HepG2 (cell line): ENCODE results near the gene RARA. TPM values are rescaled to one million over a fixed set of nuclear protein-coding genes. Genes with fewer than 3 reads are reported as not detected.

ENCODE experiments used
- ATF7 ChIP-seq, 2 experiments: fragments of 450-650 bp in 1 of 2; sonication (generic) in 1 of 2; formaldehyde crosslinking in 1 of 2; IDR thresholded peaks; 2 replicates each; pipeline versions ENCODE4 v1.4.0 to v1.6.1; 2016 to 2020; ENCODE audit warnings: antibody characterized with exemption in 1 of 2, mild to moderate bottlenecking in 1 of 2, missing genetic modification reagents in 1 of 2
- ELF1 ChIP-seq: sonication (generic); formaldehyde crosslinking; IDR thresholded peaks from 2 replicates; pipeline ENCODE4 v1.4.0; 2020; ENCODE audit warnings: missing genetic modification reagents
- FOXK1 ChIP-seq: sonication (generic); formaldehyde crosslinking; IDR thresholded peaks from 2 replicates; pipeline ENCODE4 v1.4.0; 2020; ENCODE audit warnings: low read depth, missing genetic modification reagents, borderline replicate concordance
- GABPB1 ChIP-seq: IDR thresholded peaks from 2 replicates; pipeline ENCODE4 v1.6.1; 2016; ENCODE audit warnings: mild to moderate bottlenecking, missing genetic modification reagents, moderate library complexity, missing compliant biosample characterization
- HDAC2 ChIP-seq: sonication (generic); formaldehyde crosslinking; IDR thresholded peaks from 2 replicates; pipeline ENCODE4 v1.4.0; 2020; ENCODE audit warnings: missing genetic modification reagents
- HHEX ChIP-seq: IDR thresholded peaks from 2 replicates; pipeline ENCODE4 v1.6.1; 2016; ENCODE audit warnings: control low read depth
- HMG20B ChIP-seq: conservative IDR thresholded peaks from 2 replicates; pipeline ENCODE4 v1.6.1; 2016; ENCODE audit warnings: missing genetic modification reagents, missing compliant biosample characterization
- HOXA7 ChIP-seq: sonication (generic); formaldehyde crosslinking; IDR thresholded peaks from 2 replicates; pipeline ENCODE4 v1.8.1; 2022; ENCODE audit warnings: mild to moderate bottlenecking, missing genetic modification reagents, moderate library complexity
- IRF2 ChIP-seq: IDR thresholded peaks from 2 replicates; pipeline ENCODE4 v1.6.1; 2018; ENCODE audit warnings: missing genetic modification reagents, missing compliant biosample characterization
- KDM5A ChIP-seq: fragments of 200-600 bp; sonication (generic); IDR thresholded peaks from 2 replicates; pipeline ENCODE4 v1.7.0; 2018; ENCODE audit warnings: antibody characterized with exemption, mild to moderate bottlenecking, low read length, borderline replicate concordance
- KMT2A ChIP-seq: sonication (generic); formaldehyde crosslinking; IDR thresholded peaks from 2 replicates; pipeline ENCODE4 v1.4.0; 2020; ENCODE audit warnings: missing genetic modification reagents
- NR2F1 ChIP-seq, 2 experiments: fragments of 450-650 bp in 1 of 2; formaldehyde crosslinking in 1 of 2; IDR thresholded peaks; 2 replicates each; pipeline versions ENCODE4 v1.5.0 to v1.6.1; 2016 to 2020; ENCODE audit warnings: mild to moderate bottlenecking in 1 of 2, missing compliant biosample characterization in 1 of 2, missing genetic modification reagents in 1 of 2, moderate library complexity in 1 of 2
- RARA ChIP-seq: IDR thresholded peaks from 2 replicates; pipeline ENCODE4 v1.6.1; 2016; ENCODE audit warnings: missing genetic modification reagents, missing compliant biosample characterization
- RXRB ChIP-seq: IDR thresholded peaks from 2 replicates; pipeline ENCODE4 v1.6.1; 2016; ENCODE audit warnings: borderline replicate concordance, missing genetic modification reagents, missing compliant biosample characterization
- SATB2 ChIP-seq: sonication (generic); formaldehyde crosslinking; IDR thresholded peaks from 2 replicates; pipeline ENCODE4 v1.5.0; 2020; ENCODE audit warnings: missing genetic modification reagents
- SIX1 ChIP-seq: sonication (generic); formaldehyde crosslinking; IDR thresholded peaks from 2 replicates; pipeline ENCODE4 v1.4.0; 2020; ENCODE audit warnings: missing genetic modification reagents, borderline replicate concordance
- ZEB1 ChIP-seq: IDR thresholded peaks from 2 replicates; pipeline ENCODE4 v1.6.1; 2012; ENCODE audit warnings: mild to moderate bottlenecking, low read depth, inconsistent platforms; ENCODE audit not compliant: insufficient replicate concordance
- ZFX ChIP-seq: sonication (generic); formaldehyde crosslinking; IDR thresholded peaks from 2 replicates; pipeline ENCODE4 v1.4.0; 2020; ENCODE audit warnings: mild to moderate bottlenecking, low read depth, missing genetic modification reagents, moderate library complexity
- ZNF234 ChIP-seq: sonication (generic); formaldehyde crosslinking; conservative IDR thresholded peaks from 2 replicates; pipeline ENCODE4 v1.5.1; 2020; ENCODE audit warnings: mild to moderate bottlenecking, missing genetic modification reagents
- ZNF235 ChIP-seq: sonication (generic); formaldehyde crosslinking; IDR thresholded peaks from 2 replicates; pipeline ENCODE4 v1.8.1; 2023; ENCODE audit warnings: mild to moderate bottlenecking, missing genetic modification reagents, borderline replicate concordance
- ZNF282 ChIP-seq: fragments of 450-650 bp; IDR thresholded peaks from 2 replicates; pipeline ENCODE4 v1.6.1; 2018; ENCODE audit not compliant: partially characterized antibody
- ZNF331 ChIP-seq: sonication (generic); formaldehyde crosslinking; IDR thresholded peaks from 2 replicates; pipeline ENCODE4 v1.4.0; 2020; ENCODE audit warnings: missing genetic modification reagents
- ZNF709 ChIP-seq: sonication (generic); formaldehyde crosslinking; IDR thresholded peaks from 2 replicates; pipeline ENCODE4 v1.5.0; 2020; ENCODE audit warnings: mild to moderate bottlenecking, missing genetic modification reagents
- ZNF772 ChIP-seq: sonication (generic); formaldehyde crosslinking; IDR thresholded peaks from 2 replicates; pipeline ENCODE4 v1.5.0; 2020; ENCODE audit warnings: mild to moderate bottlenecking, missing genetic modification reagents
- ZSCAN29 ChIP-seq: sonication (generic); formaldehyde crosslinking; conservative IDR thresholded peaks from 2 replicates; pipeline ENCODE4 v1.4.0; 2020; ENCODE audit warnings: mild to moderate bottlenecking, missing genetic modification reagents
- polyA plus RNA-seq, 8 experiments: library from polyadenylated mRNA; depleted of rRNA in 3 of 8; stranded (reverse) in 7 of 8; unstranded in 1 of 8; fragments of >200 nt; fragmentation: Illumina TruSeq in 4 of 8; extraction: Trizol in 4 of 8; gene quantifications; 2 replicates each; pipeline versions ENCODE4 v1.2.1 to v1.2.3, GENCODE V29; 2011 to 2016; ENCODE audit warnings: low read depth in 4 of 8, missing spikeins in 1 of 8, mixed read lengths in 1 of 8; ENCODE audit not compliant: insufficient read depth in 1 of 8
- total RNA-seq, 5 experiments: library from RNA; depleted of rRNA; stranded (reverse); fragments of >200 nt; fragmentation: Illumina TruSeq; extraction: Trizol; gene quantifications; 2 replicates each; pipeline ENCODE4 v1.2.3, GENCODE V29; 2016; ENCODE audit warnings: low read depth in 1 of 5
- TF ChIP-seq, protein P1 (sequence below): sonication (generic); formaldehyde crosslinking; IDR thresholded peaks from 2 replicates; pipeline ENCODE4 v1.5.1; 2020; ENCODE audit warnings: mild to moderate bottlenecking, missing genetic modification reagents, moderate library complexity
- TF ChIP-seq, protein P2 (sequence below): sonication (generic); formaldehyde crosslinking; IDR thresholded peaks from 2 replicates; pipeline ENCODE4 v1.5.0; 2020; ENCODE audit warnings: missing genetic modification reagents

RARA gene
- total and polyA plus RNA-seq, 2 of the 13 experiments (the other 11 are each of a cell fraction or from before 2014, with no cell fraction given) = 6.4 to 8.6 TPM

DNA sequence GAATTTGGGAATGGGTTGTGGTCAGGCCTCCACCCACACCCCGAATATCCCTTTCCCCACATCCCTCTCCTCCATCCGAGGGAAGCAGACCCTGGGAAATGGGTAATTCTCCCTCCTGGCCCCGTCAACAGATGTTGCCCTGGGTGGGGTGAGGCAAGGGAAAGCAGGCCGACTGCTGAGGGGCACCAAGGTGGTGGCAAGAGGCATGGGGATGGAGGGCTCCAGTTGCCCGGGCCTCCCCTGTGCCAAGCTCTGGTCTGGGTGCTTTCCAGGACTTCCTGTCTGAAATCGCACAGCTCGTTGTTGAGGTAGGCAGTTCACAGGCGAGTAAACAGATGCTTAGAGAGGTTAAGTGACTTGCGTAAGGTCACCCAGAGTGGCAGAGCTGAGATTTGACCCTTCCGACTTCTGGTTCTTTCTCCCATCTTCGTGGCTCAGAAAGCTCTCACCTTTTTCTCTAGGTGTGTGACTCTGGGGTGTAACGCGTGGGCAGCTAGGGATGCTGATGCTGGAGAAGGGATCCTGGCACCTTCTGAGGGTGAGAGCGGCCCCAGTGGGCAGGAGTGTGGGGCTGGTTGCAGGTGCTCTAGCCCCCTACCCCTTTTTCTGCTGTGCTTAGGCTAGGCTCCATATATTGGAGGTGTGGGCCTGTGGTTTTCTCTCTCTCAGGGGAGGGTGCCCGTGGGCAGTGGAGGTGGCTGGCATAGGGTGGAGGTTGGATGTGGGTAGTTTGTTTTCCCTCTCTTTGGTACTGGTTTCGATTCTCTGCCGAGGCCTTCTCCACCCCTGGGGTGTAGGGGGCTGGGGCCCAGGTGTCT lies 17.2 kb downstream of the RARA start (continued):
- no peak for TF ChIP-seq ZNF234
- TF ChIP-seq ZSCAN29 (CRISPR knock-in tag) = no peak
- peak; percentile 89 for TF ChIP-seq HDAC2
- TF ChIP-seq HMG20B (CRISPR knock-in tag) = peak; percentile 100
- peak; percentile 72; the same call in 1 of the 2 replicates for TF ChIP-seq RXRB (CRISPR knock-in tag)
- peak; percentile 91 for TF ChIP-seq NR2F1 (CRISPR knock-in tag; IDR thresholded peaks at IDR 0.05)
- TF ChIP-seq ATF7 (IDR thresholded peaks at IDR 0.05) = no peak
- TF ChIP-seq ATF7 (CRISPR knock-in tag; IDR thresholded peaks at IDR 0.05) = 0 out of 2 replicates have a peak, but pooled peaks have one; percentile 45
- TF ChIP-seq GABPB1 (CRISPR knock-in tag) = no peak
- TF ChIP-seq ELF1 (CRISPR knock-in tag) = 0 out of 2 replicates have a peak, but pooled peaks have one; percentile 21
- no peak for TF ChIP-seq KMT2A (CRISPR knock-in tag)
- no peak for TF ChIP-seq HOXA7
- TF ChIP-seq ZNF282 = no peak
- no peak for TF ChIP-seq ZEB1
- TF ChIP-seq ZNF331 (CRISPR knock-in tag) = no peak
- peak; percentile 10; the same call in 1 of the 2 replicates for TF ChIP-seq IRF2 (CRISPR knock-in tag)
- TF ChIP-seq KDM5A = no peak
- TF ChIP-seq SIX1 = no peak
- peak; percentile 88 for TF ChIP-seq HHEX (CRISPR knock-in tag)
- TF ChIP-seq, protein P1, sequence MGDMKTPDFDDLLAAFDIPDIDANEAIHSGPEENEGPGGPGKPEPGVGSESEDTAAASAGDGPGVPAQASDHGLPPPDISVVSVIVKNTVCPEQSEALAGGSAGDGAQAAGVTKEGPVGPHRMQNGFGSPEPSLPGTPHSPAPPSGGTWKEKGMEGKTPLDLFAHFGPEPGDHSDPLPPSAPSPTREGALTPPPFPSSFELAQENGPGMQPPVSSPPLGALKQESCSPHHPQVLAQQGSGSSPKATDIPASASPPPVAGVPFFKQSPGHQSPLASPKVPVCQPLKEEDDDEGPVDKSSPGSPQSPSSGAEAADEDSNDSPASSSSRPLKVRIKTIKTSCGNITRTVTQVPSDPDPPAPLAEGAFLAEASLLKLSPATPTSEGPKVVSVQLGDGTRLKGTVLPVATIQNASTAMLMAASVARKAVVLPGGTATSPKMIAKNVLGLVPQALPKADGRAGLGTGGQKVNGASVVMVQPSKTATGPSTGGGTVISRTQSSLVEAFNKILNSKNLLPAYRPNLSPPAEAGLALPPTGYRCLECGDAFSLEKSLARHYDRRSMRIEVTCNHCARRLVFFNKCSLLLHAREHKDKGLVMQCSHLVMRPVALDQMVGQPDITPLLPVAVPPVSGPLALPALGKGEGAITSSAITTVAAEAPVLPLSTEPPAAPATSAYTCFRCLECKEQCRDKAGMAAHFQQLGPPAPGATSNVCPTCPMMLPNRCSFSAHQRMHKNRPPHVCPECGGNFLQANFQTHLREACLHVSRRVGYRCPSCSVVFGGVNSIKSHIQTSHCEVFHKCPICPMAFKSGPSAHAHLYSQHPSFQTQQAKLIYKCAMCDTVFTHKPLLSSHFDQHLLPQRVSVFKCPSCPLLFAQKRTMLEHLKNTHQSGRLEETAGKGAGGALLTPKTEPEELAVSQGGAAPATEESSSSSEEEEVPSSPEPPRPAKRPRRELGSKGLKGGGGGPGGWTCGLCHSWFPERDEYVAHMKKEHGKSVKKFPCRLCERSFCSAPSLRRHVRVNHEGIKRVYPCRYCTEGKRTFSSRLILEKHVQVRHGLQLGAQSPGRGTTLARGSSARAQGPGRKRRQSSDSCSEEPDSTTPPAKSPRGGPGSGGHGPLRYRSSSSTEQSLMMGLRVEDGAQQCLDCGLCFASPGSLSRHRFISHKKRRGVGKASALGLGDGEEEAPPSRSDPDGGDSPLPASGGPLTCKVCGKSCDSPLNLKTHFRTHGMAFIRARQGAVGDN (CRISPR knock-in tag) = peak; percentile 52
- TF ChIP-seq ZFX = peak; percentile 12; the same call in 1 of the 2 replicates
- TF ChIP-seq, protein P2, sequence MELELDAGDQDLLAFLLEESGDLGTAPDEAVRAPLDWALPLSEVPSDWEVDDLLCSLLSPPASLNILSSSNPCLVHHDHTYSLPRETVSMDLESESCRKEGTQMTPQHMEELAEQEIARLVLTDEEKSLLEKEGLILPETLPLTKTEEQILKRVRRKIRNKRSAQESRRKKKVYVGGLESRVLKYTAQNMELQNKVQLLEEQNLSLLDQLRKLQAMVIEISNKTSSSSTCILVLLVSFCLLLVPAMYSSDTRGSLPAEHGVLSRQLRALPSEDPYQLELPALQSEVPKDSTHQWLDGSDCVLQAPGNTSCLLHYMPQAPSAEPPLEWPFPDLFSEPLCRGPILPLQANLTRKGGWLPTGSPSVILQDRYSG (CRISPR knock-in tag) = no peak
- TF ChIP-seq ZNF235 (CRISPR knock-in tag) = no peak
- TF ChIP-seq RARA (CRISPR knock-in tag) = peak; percentile 98
- no peak for TF ChIP-seq ZNF772 (CRISPR knock-in tag)
- TF ChIP-seq SATB2 (CRISPR knock-in tag) = no peak
- no peak for TF ChIP-seq FOXK1 (CRISPR knock-in tag)
- TF ChIP-seq ZNF709 (CRISPR knock-in tag) = 0 out of 2 replicates have a peak, but pooled peaks have one; percentile 53
